Neural cell (in vitro differentiated cells): ENCODE data around the gene ZNF274. TPM values are rescaled to one million over a fixed set of nuclear protein-coding genes. Genes with fewer than 3 reads are reported as not detected.
"Not testable (repeated sequence)": the region's sequence is repeated elsewhere in the genome, so short reads cannot be mapped to it uniquely, and the experiment has no call there.

Experiments used
- H2AFZ ChIP-seq: fragments of 200-600, 300-800 bp; sonication (generic), shearing (Covaris generic); 2 replicates; pipeline ENCODE4 v1.6.0; 2014; ENCODE audit warnings: low read depth, mild to moderate bottlenecking, antibody characterized with exemption, low read length, moderate library complexity
- H3F3A ChIP-seq: fragments of 200-600 bp; shearing (Covaris generic); 2 replicates; pipeline ENCODE4 v1.6.1; 2016; ENCODE audit warnings: mild to moderate bottlenecking, moderate library complexity, mixed read lengths, antibody characterized with exemption, low read length; ENCODE audit not compliant: insufficient read depth, poor library complexity, severe bottlenecking
- H3K27ac ChIP-seq: fragments of 200-600, 300-800 bp; sonication (generic), shearing (Covaris generic); 2 replicates; pipeline ENCODE4 v1.5.1; 2014; ENCODE audit warnings: mild to moderate bottlenecking, low read length, moderate library complexity
- H3K27me3 ChIP-seq: fragments of 300-800, 200-600 bp; sonication (generic), shearing (Covaris generic); 2 replicates; pipeline ENCODE4 v1.6.0; 2014; ENCODE audit warnings: mild to moderate bottlenecking, low read depth, low read length, moderate library complexity; ENCODE audit not compliant: insufficient read depth
- H3K36me3 ChIP-seq: fragments of 300-800, 200-600 bp; sonication (generic), shearing (Covaris generic); 2 replicates; pipeline ENCODE4 v1.5.1; 2014; ENCODE audit warnings: mild to moderate bottlenecking, antibody characterized with exemption, low read length, moderate library complexity; ENCODE audit not compliant: insufficient read depth
- H3K4me2 ChIP-seq: fragments of 300-800, 200-600 bp; sonication (generic), shearing (Covaris generic); 2 replicates; pipeline ENCODE4 v1.6.0; 2014; ENCODE audit warnings: mild to moderate bottlenecking, low read length
- H3K4me3 ChIP-seq: fragments of 300-800, 200-600 bp; sonication (generic), shearing (Covaris generic); 2 replicates; pipeline ENCODE4 v1.5.1; 2014; ENCODE audit warnings: mild to moderate bottlenecking, low read length, moderate library complexity
- H3K79me2 ChIP-seq: fragments of 200-600 bp; shearing (Covaris generic); replicated peaks from 2 replicates; pipeline ENCODE4 v1.6.0; 2014; ENCODE audit warnings: mild to moderate bottlenecking, low read length, moderate library complexity; ENCODE audit not compliant: insufficient read depth
- H3K9ac ChIP-seq: fragments of 300-800, 200-600 bp; sonication (generic), shearing (Covaris generic); 2 replicates; pipeline ENCODE4 v1.6.1; 2016; ENCODE audit warnings: mild to moderate bottlenecking, low read length, mixed read lengths
- H3K9me2 ChIP-seq: fragments of 200-600 bp; shearing (Covaris generic); 2 replicates; pipeline ENCODE4 v1.6.1; 2016; ENCODE audit warnings: mild to moderate bottlenecking, low read length, mixed read lengths; ENCODE audit not compliant: insufficient read depth
- H3K9me3 ChIP-seq: fragments of 200-600, 300-800 bp; sonication (generic), shearing (Covaris generic); 2 replicates; pipeline ENCODE4 v1.6.1; 2016; ENCODE audit warnings: mild to moderate bottlenecking, mixed run types, low read length, moderate library complexity, mixed read lengths
- H4K20me1 ChIP-seq: fragments of 200-600 bp; shearing (Covaris generic); 2 replicates; pipeline ENCODE4 v1.6.1; 2016; ENCODE audit warnings: mild to moderate bottlenecking, mixed run types; ENCODE audit not compliant: insufficient read depth
- EP300 ChIP-seq: fragments of 450-650 bp; conservative IDR thresholded peaks from 2 replicates; pipeline ENCODE4 v1.6.1; 2014; ENCODE audit warnings: antibody characterized with exemption, mild to moderate bottlenecking, moderate library complexity; ENCODE audit not compliant: poor library complexity, severe bottlenecking
- EZH2 ChIP-seq: fragments of 200-600, 300-800 bp; shearing (Covaris generic), sonication (generic); IDR thresholded peaks from 2 replicates; pipeline ENCODE4 v1.6.1; 2014; ENCODE audit warnings: antibody characterized with exemption, low read length, borderline replicate concordance, mild to moderate bottlenecking; ENCODE audit not compliant: insufficient read depth, poor library complexity, severe bottlenecking
- MXI1 ChIP-seq: fragments of 450-650 bp; conservative IDR thresholded peaks from 2 replicates; pipeline ENCODE4 v1.6.1; 2014; ENCODE audit warnings: antibody characterized with exemption, mild to moderate bottlenecking; ENCODE audit not compliant: poor library complexity, severe bottlenecking
- POLR2AphosphoS5 ChIP-seq: IDR thresholded peaks from 2 replicates; pipeline ENCODE4 v1.6.1; 2012
- RAD21 ChIP-seq: fragments of 450-650 bp; conservative IDR thresholded peaks from 2 replicates; pipeline ENCODE4 v1.6.1; 2014; ENCODE audit warnings: antibody characterized with exemption, mild to moderate bottlenecking, moderate library complexity
- SMC3 ChIP-seq: fragments of 450-650 bp; conservative IDR thresholded peaks from 2 replicates; pipeline ENCODE4 v1.6.1; 2014; ENCODE audit warnings: antibody characterized with exemption, mild to moderate bottlenecking, moderate library complexity; ENCODE audit not compliant: poor library complexity
- TAF1 ChIP-seq: IDR thresholded peaks from 2 replicates; pipeline ENCODE4 v1.6.1; 2012; ENCODE audit warnings: low read depth
- polyA plus RNA-seq: library from polyadenylated mRNA; depleted of rRNA; stranded (reverse); fragments of >200 nt; gene quantifications from 2 replicates; pipeline ENCODE4 v1.2.3, GENCODE V29; 2014
- TF ChIP-seq, protein P1 (sequence below): fragments of 450-650 bp; IDR thresholded peaks from 2 replicates; pipeline ENCODE4 v1.5.1; 2014; ENCODE audit warnings: antibody characterized with exemption, mild to moderate bottlenecking, moderate library complexity; ENCODE audit not compliant: poor library complexity, severe bottlenecking
- TF ChIP-seq, protein P2 (sequence below): IDR thresholded peaks from 2 replicates; pipeline ENCODE4 v1.6.1; 2012; ENCODE audit warnings: borderline replicate concordance

Gene ZNF274
- polyA plus RNA-seq, 1 donor from 2014 or later, result 47.2 TPM

DNA sequence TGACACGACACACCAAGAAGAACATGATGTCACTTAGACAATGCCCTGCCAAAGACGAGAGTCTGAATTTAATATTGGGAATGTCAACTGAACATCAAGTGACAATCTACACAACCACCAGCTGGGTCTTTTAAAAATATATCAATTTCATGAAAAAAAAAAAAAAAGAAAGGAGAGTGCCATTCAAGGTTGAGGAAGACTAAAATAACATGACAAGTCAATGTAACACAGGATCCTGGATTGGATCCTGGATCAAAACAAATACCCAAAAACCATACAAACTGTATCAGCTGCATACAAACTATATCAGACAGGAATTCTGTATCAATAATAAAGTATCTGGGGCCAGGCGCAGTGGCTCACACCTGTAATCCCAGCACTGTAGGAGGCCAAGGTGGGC, 37.0 kb upstream of the ZNF274 start:
- H3K4me3 ChIP-seq, result no peak overlapping the region
- H3K9ac ChIP-seq, result no peak overlapping the region
- peaks cover 8% of the 10 kb centered on the region for H3K36me3 ChIP-seq
- H3K79me2 ChIP-seq, result peaks cover 40% of the 10 kb centered on the region
- no peaks in the 10 kb centered on the region for H4K20me1 ChIP-seq
- H3K27me3 ChIP-seq, result no peaks in the 10 kb centered on the region
- H2AFZ ChIP-seq, result no peak overlapping the region
- H3K9me2 ChIP-seq, result no peaks in the 10 kb centered on the region
- no peak overlapping the region for H3K4me2 ChIP-seq
- H3F3A ChIP-seq, result no peaks in the 10 kb centered on the region
- peaks cover 17% of the 10 kb centered on the region for H3K9me3 ChIP-seq
- H3K27ac ChIP-seq, result no peak overlapping the region
- TF ChIP-seq POLR2AphosphoS5, result no peak
- TF ChIP-seq SMC3, result no peak
- TF ChIP-seq TAF1, result no peak
- no peak for TF ChIP-seq EZH2
- TF ChIP-seq MXI1, result no peak
- TF ChIP-seq, protein P1, sequence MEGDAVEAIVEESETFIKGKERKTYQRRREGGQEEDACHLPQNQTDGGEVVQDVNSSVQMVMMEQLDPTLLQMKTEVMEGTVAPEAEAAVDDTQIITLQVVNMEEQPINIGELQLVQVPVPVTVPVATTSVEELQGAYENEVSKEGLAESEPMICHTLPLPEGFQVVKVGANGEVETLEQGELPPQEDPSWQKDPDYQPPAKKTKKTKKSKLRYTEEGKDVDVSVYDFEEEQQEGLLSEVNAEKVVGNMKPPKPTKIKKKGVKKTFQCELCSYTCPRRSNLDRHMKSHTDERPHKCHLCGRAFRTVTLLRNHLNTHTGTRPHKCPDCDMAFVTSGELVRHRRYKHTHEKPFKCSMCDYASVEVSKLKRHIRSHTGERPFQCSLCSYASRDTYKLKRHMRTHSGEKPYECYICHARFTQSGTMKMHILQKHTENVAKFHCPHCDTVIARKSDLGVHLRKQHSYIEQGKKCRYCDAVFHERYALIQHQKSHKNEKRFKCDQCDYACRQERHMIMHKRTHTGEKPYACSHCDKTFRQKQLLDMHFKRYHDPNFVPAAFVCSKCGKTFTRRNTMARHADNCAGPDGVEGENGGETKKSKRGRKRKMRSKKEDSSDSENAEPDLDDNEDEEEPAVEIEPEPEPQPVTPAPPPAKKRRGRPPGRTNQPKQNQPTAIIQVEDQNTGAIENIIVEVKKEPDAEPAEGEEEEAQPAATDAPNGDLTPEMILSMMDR, result no peak
- no peak for TF ChIP-seq RAD21
- TF ChIP-seq EP300, result no peak

DNA sequence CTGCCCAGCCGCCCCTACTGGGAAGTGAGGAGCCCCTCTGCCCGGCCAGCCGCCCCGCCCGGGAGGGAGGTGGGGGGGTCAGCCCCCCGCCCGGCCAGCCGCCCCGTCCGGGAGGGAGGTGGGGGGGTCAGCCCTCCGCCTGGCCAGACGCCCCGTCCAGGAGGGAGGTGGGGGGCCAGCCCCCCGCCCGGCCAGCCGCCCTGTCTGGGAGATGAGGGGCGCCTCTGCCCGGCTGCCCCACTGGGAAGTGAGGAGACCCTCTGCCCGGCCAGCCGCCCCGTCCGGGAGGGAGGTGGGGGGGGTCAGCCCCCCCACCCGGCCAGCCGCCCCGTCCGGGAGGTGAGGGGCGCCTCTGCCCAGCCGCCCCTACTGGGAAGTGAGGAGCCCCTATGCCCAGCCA, 35.4 kb upstream of the ZNF274 start:
- H2AFZ ChIP-seq, H3K36me3 ChIP-seq, H3K27me3 ChIP-seq, H3K4me3 ChIP-seq, H3F3A ChIP-seq, H3K9ac ChIP-seq, H4K20me1 ChIP-seq, H3K4me2 ChIP-seq, H3K9me2 ChIP-seq, H3K27ac ChIP-seq: not testable (repeated sequence)
- peaks cover 15% of the 10 kb centered on the region for H3K9me3 ChIP-seq
- H3K79me2 ChIP-seq, result peaks cover 39% of the 10 kb centered on the region

DNA sequence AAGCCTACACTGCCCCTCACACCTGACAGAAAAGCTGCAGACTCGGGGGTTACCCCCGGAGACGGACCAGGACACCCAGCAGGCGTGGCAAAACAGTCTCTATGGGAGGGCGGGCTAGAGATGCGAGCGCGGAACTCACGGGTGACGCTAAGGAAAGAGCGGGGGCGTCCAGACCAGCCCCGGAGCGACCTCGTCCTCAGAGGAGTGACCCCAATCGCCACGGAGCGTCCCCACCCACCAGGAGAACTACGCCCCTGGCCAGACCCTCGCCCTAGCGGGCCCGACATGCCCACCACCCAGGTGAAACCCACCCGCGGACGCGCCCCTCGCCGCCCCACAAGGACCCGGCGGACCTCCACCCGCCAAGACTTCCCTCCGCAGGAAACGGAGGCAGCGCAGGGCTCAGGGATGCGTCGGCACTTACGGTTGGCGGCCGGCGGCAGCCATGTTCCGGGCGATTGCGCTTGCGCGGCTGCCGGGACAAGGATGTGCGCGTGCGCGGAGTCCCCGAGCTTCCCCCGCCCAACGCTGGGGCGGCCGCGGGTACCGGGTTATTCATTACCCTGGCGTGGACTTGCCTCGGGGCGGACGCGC, 32.4 kb upstream of the ZNF274 start, which contains the start of gene ZNF329:
Gene ZNF329 (minus strand): TSS at position 462 of the 594 bp plus-strand sequence. CDS start 21,286 bp downstream, outside the sequence.
- no peaks in the 10 kb centered on the region for H3F3A ChIP-seq
- peaks cover 24% of the 10 kb centered on the region for H3K79me2 ChIP-seq
- peak within 1 kb of the TSS; percentile 86 for H3K4me2 ChIP-seq
- peak within 1 kb of the TSS; percentile 90 for H3K9ac ChIP-seq
- H4K20me1 ChIP-seq, result no peaks in the 10 kb centered on the region
- TF ChIP-seq MXI1, result peak; percentile 62
- TF ChIP-seq SMC3, result peak; percentile 47
- TF ChIP-seq EP300, result peak; percentile 8
- TF ChIP-seq POLR2AphosphoS5, result peak; percentile 93
- TF ChIP-seq TAF1, result peak; percentile 70
- TF ChIP-seq, protein P2, sequence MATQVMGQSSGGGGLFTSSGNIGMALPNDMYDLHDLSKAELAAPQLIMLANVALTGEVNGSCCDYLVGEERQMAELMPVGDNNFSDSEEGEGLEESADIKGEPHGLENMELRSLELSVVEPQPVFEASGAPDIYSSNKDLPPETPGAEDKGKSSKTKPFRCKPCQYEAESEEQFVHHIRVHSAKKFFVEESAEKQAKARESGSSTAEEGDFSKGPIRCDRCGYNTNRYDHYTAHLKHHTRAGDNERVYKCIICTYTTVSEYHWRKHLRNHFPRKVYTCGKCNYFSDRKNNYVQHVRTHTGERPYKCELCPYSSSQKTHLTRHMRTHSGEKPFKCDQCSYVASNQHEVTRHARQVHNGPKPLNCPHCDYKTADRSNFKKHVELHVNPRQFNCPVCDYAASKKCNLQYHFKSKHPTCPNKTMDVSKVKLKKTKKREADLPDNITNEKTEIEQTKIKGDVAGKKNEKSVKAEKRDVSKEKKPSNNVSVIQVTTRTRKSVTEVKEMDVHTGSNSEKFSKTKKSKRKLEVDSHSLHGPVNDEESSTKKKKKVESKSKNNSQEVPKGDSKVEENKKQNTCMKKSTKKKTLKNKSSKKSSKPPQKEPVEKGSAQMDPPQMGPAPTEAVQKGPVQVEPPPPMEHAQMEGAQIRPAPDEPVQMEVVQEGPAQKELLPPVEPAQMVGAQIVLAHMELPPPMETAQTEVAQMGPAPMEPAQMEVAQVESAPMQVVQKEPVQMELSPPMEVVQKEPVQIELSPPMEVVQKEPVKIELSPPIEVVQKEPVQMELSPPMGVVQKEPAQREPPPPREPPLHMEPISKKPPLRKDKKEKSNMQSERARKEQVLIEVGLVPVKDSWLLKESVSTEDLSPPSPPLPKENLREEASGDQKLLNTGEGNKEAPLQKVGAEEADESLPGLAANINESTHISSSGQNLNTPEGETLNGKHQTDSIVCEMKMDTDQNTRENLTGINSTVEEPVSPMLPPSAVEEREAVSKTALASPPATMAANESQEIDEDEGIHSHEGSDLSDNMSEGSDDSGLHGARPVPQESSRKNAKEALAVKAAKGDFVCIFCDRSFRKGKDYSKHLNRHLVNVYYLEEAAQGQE, result peak; percentile 61
- no peak for TF ChIP-seq EZH2
- no peak for TF ChIP-seq RAD21
- TF ChIP-seq, protein P1, result no peak
- peak within 1 kb of the TSS; percentile 88 for H3K27ac ChIP-seq
- no peaks in the 10 kb centered on the region for H3K9me2 ChIP-seq
- H3K27me3 ChIP-seq, result no peaks in the 10 kb centered on the region
- peaks cover 7% of the 10 kb centered on the region for H3K9me3 ChIP-seq
- H3K36me3 ChIP-seq, result no peaks in the 10 kb centered on the region
- peak within 1 kb of the TSS; percentile 46 for H2AFZ ChIP-seq
- peak within 1 kb of the TSS; percentile 98 for H3K4me3 ChIP-seq
